ENCODE data around the gene ABAT. TPM values are rescaled to one million over a fixed set of nuclear protein-coding genes. Genes with fewer than 3 reads are reported as not detected.

The ABAT gene
- total and polyA plus RNA-seq, 2 of the 8 experiments (the other 6 are each of a cell fraction or from before 2014, with no cell fraction given) = 6.4 to 8.4 TPM

DNA sequence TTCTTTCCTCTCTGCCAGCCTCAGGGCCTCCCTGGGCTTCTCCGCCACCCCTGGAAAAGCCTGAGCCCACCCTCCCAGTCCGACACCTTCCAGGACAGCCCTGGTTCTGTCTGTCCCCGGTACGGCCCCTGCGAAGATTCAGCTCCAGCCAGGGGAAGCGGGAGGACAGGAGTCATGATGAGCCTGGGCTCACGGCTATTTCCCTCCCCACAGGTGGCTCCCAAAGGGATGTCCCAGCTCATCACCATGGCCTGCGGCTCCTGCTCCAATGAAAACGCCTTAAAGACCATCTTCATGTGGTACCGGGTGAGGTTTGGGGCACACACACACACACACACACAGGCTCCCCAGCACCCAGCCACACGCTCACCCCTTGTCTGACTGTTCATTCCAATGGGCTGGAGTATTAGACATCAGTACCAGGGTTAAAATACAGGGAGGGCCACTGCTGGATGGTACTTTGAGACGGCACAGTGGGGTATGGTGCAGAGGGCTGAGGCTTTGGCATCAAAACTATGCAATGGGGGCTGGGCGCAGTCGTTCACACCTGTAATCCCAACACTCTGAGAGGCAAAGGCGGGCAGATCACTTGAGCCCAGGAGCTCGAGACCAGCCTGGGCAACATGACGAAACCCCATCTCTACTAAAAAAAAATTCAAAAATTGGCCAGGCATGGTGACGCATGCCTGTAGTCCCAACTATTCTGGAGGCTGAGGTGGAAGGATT lies 90.3 kb downstream of the ABAT start:
- H4K20me1 ChIP-seq (replicated peaks in 1 of 2; ENCODE audit: control insufficient read depth in 1 of 2, insufficient read depth in 2 of 2, low read length in 2 of 2) = no peaks in the 10 kb centered on the region
- no peak overlapping the region for H3K9ac ChIP-seq (replicated peaks in 1 of 4; ENCODE audit: extremely low read depth in 1 of 4, low read depth in 3 of 4, low read length in 3 of 4)
- FAIRE-seq = no peak
- no peak overlapping the region for H2BK120ac ChIP-seq (replicated peaks; ENCODE audit: low read depth, low read length)
- no peak overlapping the region; the same call in 1 of the 2 replicates for H2AFZ ChIP-seq (ENCODE audit: low read length)
- peak overlapping the region in 1 of 2 experiments; percentile 12; a peak in 2 of 4 replicates for H3K4me2 ChIP-seq (ENCODE audit: insufficient read depth in 1 of 2, low read depth in 2 of 2, low read length in 2 of 2)
- no peaks in the 10 kb centered on the region for H3K79me2 ChIP-seq (ENCODE audit: control insufficient read depth in 1 of 2, insufficient read depth in 2 of 2, low read length in 2 of 2)
- H3K9me3 ChIP-seq (ENCODE audit: insufficient read depth in 2 of 2, low read depth in 1 of 2, low read length in 1 of 2) = no peaks in the 10 kb centered on the region
- CTCF ChIA-PET (ENCODE audit: partially characterized antibody) = interaction anchor here (0.9 to 1.5 kb wide), 6 partner anchors 13 to 115 kb away, joined by 3 to 5 read pairs (median 4); no protein-coding TSS in a partner anchor
- H2BK20ac ChIP-seq (ENCODE audit: low read length) = 0 out of 2 replicates have a peak overlapping the region, but pooled peaks have one; percentile 66
- no peak overlapping the region for H2BK12ac ChIP-seq (ENCODE audit: low read depth, low read length)
- H2BK15ac ChIP-seq (ENCODE audit: low read length) = no peak overlapping the region
- H3K18ac ChIP-seq (ENCODE audit: extremely low read depth, low read length) = peak overlapping the region; percentile 65
- no peaks in the 10 kb centered on the region for H3K23me2 ChIP-seq (ENCODE audit: low read depth, low read length)
- no peak overlapping the region for H3K4me3 ChIP-seq (ENCODE audit: extremely low read depth in 1 of 4, insufficient read depth in 2 of 4, low read depth in 3 of 4, low read length in 4 of 4)
- no peak overlapping the region for H3K23ac ChIP-seq (ENCODE audit: insufficient read length)
- POLR2A ChIA-PET (ENCODE audit: partially characterized antibody) = interaction anchor here (1.0 to 1.7 kb wide), 2 partner anchors 12 to 105 kb away, joined by 4 to 5 read pairs; partner anchors contain the start of gene CARHSP1
- no peak overlapping the region for H3K14ac ChIP-seq (ENCODE audit: insufficient read length)
- no peak overlapping the region for H3K27ac ChIP-seq (ENCODE audit: low read depth, low read length)
- no peaks in the 10 kb centered on the region for H3K79me1 ChIP-seq (ENCODE audit: low read depth, low read length)
- H4K5ac ChIP-seq (ENCODE audit: insufficient read length, low read depth, low read length) = no peak overlapping the region
- no peak overlapping the region for H2AK5ac ChIP-seq (ENCODE audit: low read depth, low read length)
- 77% methylated on average over 18 of the region's 18 CpGs; no CpG with 5 or more reads in 1 of the 2 experiments for WGBS, 2 experiments (ENCODE audit: extremely low coverage in 1 of 2, insufficient coverage in 1 of 2, insufficient read length in 1 of 2, insufficient replicate concordance in 2 of 2, low coverage in 1 of 2, low lambda C conversion rate in 2 of 2, missing lambda C conversion rate in 1 of 2)
- no peaks in the 10 kb centered on the region for H3K36me3 ChIP-seq (ENCODE audit: control insufficient read depth in 2 of 4, insufficient read depth in 4 of 4, low read length in 3 of 4)
- DNase-seq (ENCODE audit: low read depth in 1 of 2, low spot score in 2 of 2) = peak in 1 of 2 experiments; percentile 55
- TF ChIP-seq RFX5 (IDR thresholded peaks at IDR 0.05; ENCODE audit: borderline replicate concordance, low read depth, low read length) (peak; percentile 81), CREB1 (IDR thresholded peaks at IDR 0.05) (no peak)
- no peak overlapping the region for H4K8ac ChIP-seq (ENCODE audit: extremely low read depth, insufficient read depth, low read length)
- H3K4ac ChIP-seq (replicated peaks; ENCODE audit: insufficient read length, low read depth, low read length) = no peak overlapping the region
- no peak overlapping the region for H4K91ac ChIP-seq (replicated peaks; ENCODE audit: insufficient read length, low read length)
- H3K27me3 ChIP-seq (replicated peaks in 1 of 4; ENCODE audit: control insufficient read depth in 3 of 4, extremely low read depth in 1 of 4, insufficient read depth in 3 of 4, low read length in 3 of 4) = no peaks in the 10 kb centered on the region
- peaks cover 0 to 11% (median 5%) of the 10 kb centered on the region in 4 experiments; a peak in 4 of 7 replicates for H3K4me1 ChIP-seq (replicated peaks in 1 of 4; ENCODE audit: control insufficient read depth in 3 of 4, insufficient read depth in 4 of 4, low read length in 3 of 4)
- no peak overlapping the region for H3K56ac ChIP-seq (replicated peaks; ENCODE audit: insufficient read length, low read depth, low read length)
- H2BK5ac ChIP-seq (ENCODE audit: low read depth, low read length) = no peak overlapping the region; the same call in 1 of the 2 replicates
